Chondrocyte (in vitro differentiated cells): ENCODE data around the gene PPFIBP2. TPM values are rescaled to one million over a fixed set of nuclear protein-coding genes. Genes with fewer than 3 reads are reported as not detected.

Source experiments
- DNase-seq: peaks from one replicate; pipeline ENCODE4 v3.0.0; 2021; ENCODE audit warnings: mixed read lengths, low spot score
- H3K27ac Mint-ChIP-seq: one replicate; pipeline ENCODE4 v1.8.0; 2021; ENCODE audit warnings: mild to moderate bottlenecking, moderate library complexity, mixed read lengths; ENCODE audit not compliant: unreplicated experiment
- H3K27me3 Mint-ChIP-seq: 2 replicates; pipeline ENCODE4 v1.8.0; 2021; ENCODE audit warnings: low read depth, mixed read lengths
- H3K36me3 Mint-ChIP-seq: 2 replicates; pipeline ENCODE4 v1.8.0; 2021; ENCODE audit warnings: low read depth, mixed read lengths
- H3K4me1 Mint-ChIP-seq: 2 replicates; pipeline ENCODE4 v1.8.0; 2021; ENCODE audit warnings: low read depth, mild to moderate bottlenecking, mixed read lengths
- H3K4me3 Mint-ChIP-seq: one replicate; pipeline ENCODE4 v1.8.0; 2021; ENCODE audit warnings: mild to moderate bottlenecking, moderate library complexity, mixed read lengths; ENCODE audit not compliant: unreplicated experiment
- H3K9me3 Mint-ChIP-seq: 2 replicates; pipeline ENCODE4 v1.8.0; 2021; ENCODE audit warnings: low read depth, mixed read lengths
- total RNA-seq: library from RNA; stranded (reverse); gene quantifications from 3 replicates; pipeline ENCODE4 v1.2.1, GENCODE V29; 2021
- TF ChIP-seq, protein P1 (sequence below): fragments of 200-600 bp; sonication (generic); IDR thresholded peaks from 2 replicates; pipeline ENCODE4 v1.5.0; 2021; ENCODE audit warnings: antibody characterized with exemption, mild to moderate bottlenecking, moderate library complexity

Gene PPFIBP2
- total RNA-seq, 1 donor from 2014 or later: 90.8 TPM

DNA sequence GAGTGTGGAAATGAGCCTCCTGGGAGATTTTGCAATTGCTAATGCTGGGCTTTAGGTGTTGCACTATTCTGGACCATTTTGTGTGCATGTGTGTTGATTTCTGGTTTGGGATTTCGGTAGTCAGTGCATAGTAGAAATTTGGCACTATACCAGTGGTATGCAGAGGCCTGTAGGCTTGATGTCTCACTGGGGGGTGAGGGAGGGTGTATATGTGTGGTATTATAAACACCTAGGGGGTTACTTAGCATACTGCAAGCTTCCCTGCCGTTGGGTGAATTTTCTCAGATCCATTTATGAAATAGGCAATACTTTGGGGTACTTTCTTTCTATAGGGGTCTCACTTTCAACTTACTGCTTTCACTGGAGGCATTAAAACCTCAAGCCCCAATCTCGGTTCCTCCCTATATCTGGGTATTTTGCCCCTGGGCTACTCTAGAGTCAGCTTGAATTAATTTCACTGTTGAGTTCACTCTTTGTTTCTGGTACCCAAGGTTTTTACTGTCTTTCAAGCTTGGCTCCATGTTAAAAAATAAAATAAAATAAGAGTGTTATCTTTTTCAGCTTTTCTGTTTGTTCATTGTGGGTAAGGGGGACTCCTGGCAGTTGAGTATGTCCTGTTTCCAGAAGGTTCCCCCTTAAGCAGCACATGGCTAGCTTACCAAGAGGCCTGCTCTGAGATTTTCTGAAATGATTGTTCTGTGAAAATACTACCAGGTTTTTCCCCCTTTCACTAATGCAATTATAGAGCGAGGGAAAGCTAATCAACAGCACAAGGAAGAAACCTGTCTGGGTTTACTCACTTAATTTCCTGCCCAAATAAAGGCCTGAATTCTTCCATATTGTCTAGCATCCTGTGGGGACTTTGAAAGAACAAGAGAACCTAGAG lies 45.8 kb downstream of the PPFIBP2 start:
- no peak overlapping the region for H3K27ac Mint-ChIP-seq
- peaks cover 1% of the 10 kb centered on the region for H3K36me3 Mint-ChIP-seq
- no peak overlapping the region for H3K4me3 Mint-ChIP-seq
- TF ChIP-seq, protein P1, sequence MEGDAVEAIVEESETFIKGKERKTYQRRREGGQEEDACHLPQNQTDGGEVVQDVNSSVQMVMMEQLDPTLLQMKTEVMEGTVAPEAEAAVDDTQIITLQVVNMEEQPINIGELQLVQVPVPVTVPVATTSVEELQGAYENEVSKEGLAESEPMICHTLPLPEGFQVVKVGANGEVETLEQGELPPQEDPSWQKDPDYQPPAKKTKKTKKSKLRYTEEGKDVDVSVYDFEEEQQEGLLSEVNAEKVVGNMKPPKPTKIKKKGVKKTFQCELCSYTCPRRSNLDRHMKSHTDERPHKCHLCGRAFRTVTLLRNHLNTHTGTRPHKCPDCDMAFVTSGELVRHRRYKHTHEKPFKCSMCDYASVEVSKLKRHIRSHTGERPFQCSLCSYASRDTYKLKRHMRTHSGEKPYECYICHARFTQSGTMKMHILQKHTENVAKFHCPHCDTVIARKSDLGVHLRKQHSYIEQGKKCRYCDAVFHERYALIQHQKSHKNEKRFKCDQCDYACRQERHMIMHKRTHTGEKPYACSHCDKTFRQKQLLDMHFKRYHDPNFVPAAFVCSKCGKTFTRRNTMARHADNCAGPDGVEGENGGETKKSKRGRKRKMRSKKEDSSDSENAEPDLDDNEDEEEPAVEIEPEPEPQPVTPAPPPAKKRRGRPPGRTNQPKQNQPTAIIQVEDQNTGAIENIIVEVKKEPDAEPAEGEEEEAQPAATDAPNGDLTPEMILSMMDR: no peak
- peaks cover 2% of the 10 kb centered on the region for H3K9me3 Mint-ChIP-seq
- H3K4me1 Mint-ChIP-seq: peaks cover 2% of the 10 kb centered on the region
- H3K27me3 Mint-ChIP-seq: no peaks in the 10 kb centered on the region
- no peak for DNase-seq

DNA sequence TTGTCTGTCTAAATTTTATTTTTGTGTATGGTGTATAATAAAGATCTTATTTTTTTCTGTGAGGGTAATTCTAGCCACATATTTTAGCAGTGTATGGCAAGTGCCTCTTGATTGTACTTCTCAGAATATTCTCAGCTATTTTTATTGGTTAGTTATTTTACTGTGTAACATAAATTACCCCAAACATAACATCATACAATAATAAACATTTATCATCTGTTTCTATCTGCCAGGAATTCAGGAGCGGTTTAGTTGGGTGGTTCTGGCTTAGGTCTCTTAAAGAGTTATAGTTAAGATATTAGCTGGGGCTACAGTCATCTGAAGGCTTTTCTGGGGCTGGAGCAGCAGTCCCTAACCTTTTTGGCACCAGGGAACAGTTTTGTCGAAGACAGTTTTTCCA lies 47.8 kb downstream of the PPFIBP2 start:
- Mint-ChIP-seq H3K4me3 (no peak overlapping the region), H3K9me3 (no peaks in the 10 kb centered on the region), H3K27me3 (no peaks in the 10 kb centered on the region), H3K4me1 (peaks cover 2% of the 10 kb centered on the region), H3K27ac (no peak overlapping the region), H3K36me3 (peaks cover 3% of the 10 kb centered on the region)
- TF ChIP-seq, protein P1: no peak
- DNase-seq: no peak

DNA sequence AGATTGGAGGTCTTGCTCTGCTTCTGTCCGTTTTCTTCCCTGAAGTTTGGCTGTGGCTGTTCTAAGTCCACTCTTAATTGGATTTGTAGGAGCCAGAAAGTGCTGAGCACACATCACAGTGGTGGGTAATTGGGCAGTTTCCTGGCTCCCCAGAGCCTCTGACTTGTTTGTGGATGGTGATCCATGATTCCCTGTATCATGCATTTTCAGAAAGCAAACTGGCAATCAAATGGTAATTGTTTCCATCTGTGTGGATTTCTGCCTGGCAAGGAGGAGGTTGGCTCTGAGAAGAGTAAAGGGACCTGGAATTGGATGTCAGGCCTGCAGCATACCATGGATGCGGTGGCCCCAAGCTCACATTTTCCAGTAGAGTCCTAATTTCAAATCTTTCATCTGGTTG lies 49.5 kb downstream of the PPFIBP2 start:
- no peak for DNase-seq
- TF ChIP-seq, protein P1: no peak
- H3K27me3 Mint-ChIP-seq: no peaks in the 10 kb centered on the region
- no peaks in the 10 kb centered on the region for H3K9me3 Mint-ChIP-seq
- peaks cover 5% of the 10 kb centered on the region for H3K36me3 Mint-ChIP-seq
- H3K4me3 Mint-ChIP-seq: no peak overlapping the region
- H3K4me1 Mint-ChIP-seq: peaks cover 2% of the 10 kb centered on the region
- no peak overlapping the region for H3K27ac Mint-ChIP-seq

DNA sequence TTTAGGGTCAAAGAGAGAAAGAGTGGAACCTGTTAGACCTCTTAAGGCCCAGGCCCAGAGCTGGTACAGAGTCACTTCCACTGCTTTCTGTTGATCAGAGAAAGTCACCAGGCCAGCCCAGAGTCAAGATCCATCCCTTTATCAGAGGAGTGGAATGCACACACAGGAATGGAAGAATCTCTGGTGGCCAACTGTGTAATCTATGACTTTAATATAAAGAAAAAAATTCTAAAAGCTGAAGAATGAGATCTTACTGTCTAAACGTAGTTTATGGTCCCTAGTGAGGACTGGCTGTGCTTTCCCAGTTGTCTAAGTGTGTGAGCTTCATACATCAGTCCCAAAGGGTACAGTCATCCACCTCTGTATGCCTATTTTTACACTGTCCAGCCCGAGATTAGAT lies 51.0 kb downstream of the PPFIBP2 start:
- no peaks in the 10 kb centered on the region for H3K27me3 Mint-ChIP-seq
- no peaks in the 10 kb centered on the region for H3K9me3 Mint-ChIP-seq
- TF ChIP-seq, protein P1: no peak
- peaks cover 5% of the 10 kb centered on the region for H3K36me3 Mint-ChIP-seq
- DNase-seq: no peak
- H3K4me1 Mint-ChIP-seq: no peaks in the 10 kb centered on the region
- H3K4me3 Mint-ChIP-seq: no peak overlapping the region
- no peak overlapping the region for H3K27ac Mint-ChIP-seq

DNA sequence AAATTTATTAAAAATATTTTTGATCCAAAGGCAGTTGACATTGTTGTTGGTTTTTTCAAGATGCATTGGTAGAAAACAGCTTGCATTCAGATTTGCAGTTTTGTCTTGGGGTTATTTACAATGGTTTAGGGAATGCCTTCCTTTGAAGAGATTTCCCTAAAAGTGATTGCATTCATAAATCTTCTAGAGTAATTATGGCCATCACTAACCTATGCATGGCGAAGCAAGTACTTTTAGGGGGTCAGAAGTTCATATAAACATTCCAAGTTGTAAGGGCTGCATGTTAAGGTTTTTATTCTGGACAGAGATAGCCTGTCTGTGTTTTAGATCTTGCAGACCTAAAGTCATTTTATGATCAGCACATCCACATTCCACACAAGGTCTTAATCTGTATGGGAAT lies 53.5 kb downstream of the PPFIBP2 start:
- TF ChIP-seq, protein P1: no peak
- DNase-seq: no peak
- Mint-ChIP-seq H3K27ac (no peak overlapping the region), H3K4me1 (peaks cover 9% of the 10 kb centered on the region), H3K4me3 (no peak overlapping the region), H3K27me3 (no peaks in the 10 kb centered on the region), H3K36me3 (peaks cover 5% of the 10 kb centered on the region), H3K9me3 (no peaks in the 10 kb centered on the region)
